Stimulated activated CD4-positive, alpha-beta T cell treated with anti-CD3 and anti-CD28 coated beads, Interleukin-1b, Interleukin-23, amount 100 ng/mL, for 24 hours (primary cell): ENCODE measurements around the gene PINLYP.

Experiments used
- DNase-seq, 4 experiments: peaks; one replicate each; pipeline ENCODE4 v3.0.0-alpha.2; 2020; ENCODE audit warnings: low read depth in 4 of 4, low spot score in 1 of 4

PINLYP gene

DNA sequence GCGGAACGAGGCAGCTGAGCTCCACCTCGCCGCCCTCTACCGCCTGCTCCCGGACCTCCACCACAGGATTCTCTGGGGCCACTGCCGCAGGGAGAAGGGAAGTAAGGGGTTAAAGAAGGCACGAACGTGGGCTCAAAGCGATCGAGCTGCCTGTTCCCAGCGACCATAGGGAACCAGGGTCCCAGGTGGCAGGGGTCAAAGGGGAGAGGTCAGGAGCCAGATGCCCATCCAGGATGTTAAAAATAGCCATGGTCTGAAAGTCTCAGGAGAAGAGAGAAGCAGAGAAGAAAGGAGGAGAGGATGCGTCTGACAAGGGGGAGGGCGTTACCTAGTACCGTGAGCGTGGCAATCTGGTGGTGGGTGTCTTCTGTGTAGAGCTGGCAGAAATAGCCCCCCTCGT is 51.2 kb downstream of the PINLYP start:
- no peak for DNase-seq

DNA sequence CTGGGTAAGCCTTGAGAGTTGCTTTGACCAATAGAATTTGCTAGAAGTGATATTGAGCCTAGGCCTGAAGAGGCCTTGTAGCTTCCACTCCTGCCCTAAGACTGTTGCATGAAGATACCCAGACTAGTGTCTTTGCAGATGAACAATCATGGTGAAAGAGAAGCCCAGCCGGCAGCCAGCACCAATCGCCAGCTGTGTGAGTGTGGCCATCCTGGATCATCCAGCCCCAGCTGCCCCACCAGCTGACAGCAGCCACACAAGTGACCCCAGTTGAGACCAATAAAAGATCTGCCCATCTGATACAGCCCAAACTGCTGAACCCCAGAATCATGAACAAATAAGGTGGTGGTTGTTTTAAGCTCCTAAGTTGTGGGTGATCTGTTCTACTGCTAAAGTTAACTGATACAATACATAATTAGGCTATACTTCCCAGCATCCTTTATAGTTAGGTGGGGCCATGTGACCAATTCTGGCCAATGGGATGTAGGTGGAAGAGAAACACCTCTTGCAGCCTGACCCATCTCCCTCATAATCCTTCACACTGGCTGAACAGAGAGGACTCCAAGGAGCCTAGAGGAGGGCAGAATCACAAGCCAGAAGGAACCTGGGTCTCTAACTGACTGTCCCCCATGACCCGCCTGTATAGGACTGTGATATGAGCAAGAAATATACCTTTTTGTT is 53.2 kb downstream of the PINLYP start:
- no peak for DNase-seq

DNA sequence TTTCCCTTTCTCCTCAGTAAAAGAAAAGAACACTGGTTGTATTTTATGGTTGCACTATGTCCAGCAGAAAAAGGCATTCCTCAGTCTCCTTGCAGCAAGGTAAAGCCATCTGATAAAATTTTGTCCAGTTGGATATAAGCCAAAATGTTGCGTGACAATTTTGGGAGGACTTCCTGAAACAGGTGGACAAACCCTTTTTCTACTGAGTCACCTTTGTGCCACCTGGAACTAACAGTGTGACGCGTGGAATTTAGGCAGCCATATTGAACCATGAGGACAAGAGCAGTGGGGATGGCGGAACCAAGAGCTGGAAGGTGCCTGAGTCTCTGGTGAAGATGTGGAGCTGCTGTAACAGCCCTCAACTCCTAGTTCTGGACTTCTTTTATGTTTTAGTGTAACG is 55.9 kb downstream of the PINLYP start:
- DNase-seq: no peak
